Measurements from ENCODE around the gene SUFU.

Gene SUFU

DNA sequence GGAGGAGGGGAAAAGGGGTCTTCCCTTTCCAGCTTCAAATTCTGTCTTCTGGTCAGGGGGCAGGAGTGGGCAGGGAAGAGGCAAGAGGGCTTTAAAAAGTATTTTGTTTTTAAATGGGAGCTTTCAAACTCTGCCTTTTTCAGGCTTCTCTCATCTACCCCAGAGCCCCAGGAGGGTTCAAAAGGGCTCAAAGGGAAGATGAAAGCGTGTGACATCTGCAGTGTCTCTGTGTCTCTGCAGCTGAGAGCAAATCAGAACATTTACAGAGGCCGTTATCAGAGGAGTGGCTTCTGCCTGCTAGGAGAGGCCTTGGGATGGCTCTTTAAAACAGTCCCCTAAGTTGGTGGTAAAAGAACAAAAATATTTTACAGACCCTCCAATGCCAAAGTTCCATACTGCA, 170.8 kb downstream of the SUFU start:
- DNase-seq (ENCODE audit: low spot score): no peak

DNA sequence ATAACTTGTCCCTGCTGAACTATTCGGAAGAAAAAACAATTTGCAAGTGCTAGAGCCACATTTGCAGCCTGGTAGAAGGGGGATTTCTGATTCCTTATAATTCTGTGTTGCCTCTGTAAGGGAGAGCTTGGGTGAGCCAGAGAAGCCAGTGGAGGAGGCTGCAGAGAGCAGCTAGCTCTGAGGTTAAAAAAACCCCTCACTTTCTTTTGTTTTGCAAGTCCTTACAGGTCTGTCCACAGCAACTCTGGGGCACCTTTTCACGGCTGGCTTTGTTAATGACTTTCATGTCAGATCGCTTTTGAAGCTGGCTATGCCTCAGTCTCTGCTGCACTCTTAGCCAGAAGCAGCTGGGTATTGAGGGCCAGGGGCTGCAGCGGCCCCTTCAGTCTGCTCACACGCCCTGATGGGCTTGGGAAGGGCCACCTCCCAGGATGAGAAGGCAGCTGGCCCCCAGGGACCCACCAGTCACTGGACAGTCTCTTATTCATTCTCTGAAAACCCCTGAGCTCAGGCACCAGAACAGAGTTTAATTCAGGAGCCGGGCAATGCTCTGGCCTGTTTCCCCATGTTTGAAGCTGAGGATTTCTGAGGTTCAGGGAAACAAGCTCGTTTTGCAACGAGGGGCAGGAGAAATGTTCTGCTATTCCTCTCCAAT, 171.4 kb downstream of the SUFU start:
- no peak for DNase-seq (ENCODE audit: low spot score)

DNA sequence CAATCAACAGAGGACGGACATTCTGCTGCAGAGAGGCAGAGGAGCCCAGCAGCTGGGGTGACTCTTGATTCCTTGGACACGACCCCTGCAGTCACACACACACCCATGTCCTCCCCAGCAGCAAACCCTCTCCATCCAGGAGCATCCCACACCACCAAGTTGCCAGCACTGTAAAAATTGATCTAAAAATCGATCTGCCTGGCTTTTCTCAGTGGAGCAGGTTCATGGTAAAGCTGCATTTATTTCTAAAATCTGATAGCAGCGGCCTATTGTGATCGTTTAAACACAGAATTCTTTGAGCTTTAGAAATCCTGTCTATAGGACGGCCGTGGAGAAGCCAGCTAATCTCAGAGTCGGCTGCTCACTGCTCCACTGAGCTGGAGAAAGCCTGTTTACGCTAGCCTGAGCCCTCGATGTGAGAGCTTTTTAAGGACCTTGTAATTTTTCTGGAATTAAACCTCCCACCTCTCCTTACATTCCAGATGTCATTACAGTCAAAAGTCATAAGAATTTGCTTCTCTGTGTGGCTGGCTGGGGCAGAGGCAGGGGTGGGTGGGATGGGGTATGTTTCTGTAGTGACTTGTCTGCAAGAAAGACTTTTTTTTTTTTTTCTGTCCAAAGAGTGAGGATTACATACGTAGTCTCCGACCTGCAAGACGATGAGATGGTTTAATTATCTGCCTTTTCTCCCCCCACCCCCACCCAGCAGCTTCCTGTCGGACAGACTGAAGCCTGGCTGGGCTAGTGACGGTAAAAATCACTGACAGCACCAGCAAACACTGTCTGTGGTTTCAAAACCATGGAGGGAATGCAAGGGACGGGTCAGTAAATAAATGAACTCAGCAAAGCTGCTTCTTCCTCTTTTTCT, 172.1 kb downstream of the SUFU start:
- DNase-seq (ENCODE audit: low spot score): peak; percentile 83

DNA sequence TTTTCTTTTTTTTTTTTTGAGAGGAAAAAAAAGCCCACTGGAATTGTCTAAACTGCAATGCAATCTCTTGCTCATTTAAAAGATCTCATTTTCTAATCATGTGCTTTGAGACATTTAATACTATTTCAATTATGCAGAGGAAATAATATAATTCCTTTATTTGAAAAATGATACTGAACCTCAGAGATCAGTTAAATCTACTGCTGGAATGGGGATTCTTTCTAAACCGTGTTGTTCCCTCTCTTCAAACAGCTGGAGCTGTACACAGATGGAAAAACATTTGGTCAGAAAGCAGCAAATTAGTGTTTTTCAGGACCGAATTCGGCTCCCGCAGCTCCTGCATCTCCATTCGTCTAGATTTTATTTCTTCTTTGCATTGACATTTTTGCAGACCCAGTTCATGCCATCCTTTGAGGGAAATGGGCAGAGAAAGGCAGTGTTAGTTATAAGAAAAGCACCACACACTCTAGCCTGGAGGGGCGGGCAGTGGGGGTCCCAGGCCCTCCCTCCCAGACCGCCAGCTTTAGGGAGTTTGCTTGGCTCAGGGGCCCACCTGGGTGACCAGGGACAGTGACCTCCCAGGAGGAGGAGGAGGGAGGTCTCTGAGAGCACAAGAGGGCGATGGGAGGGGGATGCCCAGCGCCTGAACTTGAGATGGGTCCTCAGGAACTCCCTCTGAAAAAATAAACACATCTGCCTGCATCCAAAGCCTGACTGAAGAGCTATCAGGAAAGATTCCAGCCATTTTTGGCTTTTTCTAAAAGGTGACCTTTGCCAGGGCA, 173.0 kb downstream of the SUFU start:
- DNase-seq (ENCODE audit: low spot score): no peak

DNA sequence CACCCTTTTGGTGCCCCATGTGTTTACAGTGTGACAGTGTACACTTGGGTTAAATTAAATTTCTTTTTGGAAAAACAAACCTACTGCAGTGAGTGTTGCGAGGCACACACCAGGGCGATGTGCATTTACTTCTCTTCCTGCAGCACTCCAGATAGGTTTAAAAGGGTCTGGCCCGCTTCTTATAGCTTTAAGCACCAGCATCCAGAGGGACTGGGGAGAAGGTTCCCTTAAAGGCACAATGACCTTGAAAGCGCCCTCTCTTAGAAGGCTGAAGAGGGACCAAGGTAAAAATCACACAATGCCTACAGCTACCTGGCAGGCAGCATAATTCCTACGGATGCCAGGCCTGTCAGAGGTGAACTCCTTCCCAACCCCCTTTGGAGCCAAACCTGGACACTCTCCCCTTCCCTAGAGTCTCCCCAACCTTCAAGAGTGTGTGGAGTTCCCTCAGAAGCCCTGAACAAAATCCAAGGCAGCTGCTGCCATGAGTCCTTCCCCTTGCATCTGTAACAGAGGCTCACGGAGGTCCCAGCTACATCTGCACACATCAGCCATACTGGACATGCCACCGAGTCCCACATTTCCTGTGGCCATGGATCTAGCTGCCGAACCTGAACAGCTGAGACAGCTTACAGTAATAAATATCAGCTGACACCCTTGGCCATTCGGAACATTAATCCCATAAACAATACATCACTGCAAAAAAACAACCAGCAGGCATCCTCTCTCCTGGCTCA, 173.7 kb downstream of the SUFU start:
- DNase-seq (ENCODE audit: low spot score): no peak

DNA sequence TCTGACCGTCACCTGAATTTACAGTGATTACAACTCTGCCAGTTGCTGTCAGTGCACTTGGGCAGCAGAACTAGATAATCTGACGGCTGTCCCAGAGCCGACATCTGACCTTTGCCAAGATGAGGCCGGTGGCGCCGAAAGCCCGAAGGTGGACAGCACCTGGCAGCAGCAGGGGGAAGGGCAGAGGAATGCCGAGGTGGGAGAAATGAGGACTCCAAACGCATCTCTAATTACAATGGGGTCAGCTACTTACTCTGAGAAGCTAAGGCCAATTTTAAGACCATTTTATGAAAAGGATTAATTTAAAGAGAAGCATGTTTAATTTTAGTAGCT, 174.3 kb downstream of the SUFU start:
- DNase-seq (ENCODE audit: low spot score): no peak

DNA sequence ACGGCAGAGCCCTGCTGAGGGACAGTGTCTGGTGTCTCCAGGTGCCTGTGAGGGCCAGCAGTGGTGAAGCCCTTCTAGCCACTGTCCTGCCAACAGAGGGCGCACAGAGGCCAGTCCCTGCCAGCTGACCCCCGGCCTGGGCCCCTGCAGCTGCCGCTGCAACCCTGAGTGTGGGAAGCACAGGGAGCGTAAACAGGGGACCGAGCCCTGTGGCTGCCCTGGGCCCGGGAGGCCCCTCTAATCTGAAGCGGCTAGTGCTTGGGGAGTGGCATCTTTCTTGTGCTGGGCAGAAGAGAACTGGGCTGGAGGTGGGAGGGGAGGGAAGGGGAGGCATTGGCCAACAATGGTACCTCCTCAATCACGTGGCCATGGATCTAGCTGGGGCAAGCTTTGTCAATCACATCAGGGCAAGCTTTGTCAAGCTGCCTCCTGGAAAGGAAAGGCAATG, 175.1 kb downstream of the SUFU start:
- peak; percentile 75 for DNase-seq (ENCODE audit: low spot score)

DNA sequence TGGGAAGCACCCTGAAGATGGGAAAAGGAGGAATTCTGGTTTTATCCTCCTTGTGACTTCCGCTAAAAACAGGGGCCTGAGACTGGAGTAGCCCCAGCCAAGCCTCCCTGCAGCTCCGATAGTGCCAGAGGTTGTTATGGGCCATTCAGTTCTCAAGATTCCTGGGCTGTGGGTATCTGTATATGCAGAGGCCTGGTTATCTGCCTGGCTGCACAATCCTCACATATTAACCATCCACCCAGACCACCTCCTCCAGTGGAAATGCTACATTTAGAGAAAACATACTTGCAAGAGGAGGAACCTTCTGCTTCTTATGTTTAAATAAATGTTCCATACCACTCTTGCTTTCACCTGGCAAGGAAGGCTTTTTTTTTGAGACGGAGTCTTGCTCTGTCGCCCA, 175.8 kb downstream of the SUFU start:
- DNase-seq (ENCODE audit: low spot score): no peak

DNA sequence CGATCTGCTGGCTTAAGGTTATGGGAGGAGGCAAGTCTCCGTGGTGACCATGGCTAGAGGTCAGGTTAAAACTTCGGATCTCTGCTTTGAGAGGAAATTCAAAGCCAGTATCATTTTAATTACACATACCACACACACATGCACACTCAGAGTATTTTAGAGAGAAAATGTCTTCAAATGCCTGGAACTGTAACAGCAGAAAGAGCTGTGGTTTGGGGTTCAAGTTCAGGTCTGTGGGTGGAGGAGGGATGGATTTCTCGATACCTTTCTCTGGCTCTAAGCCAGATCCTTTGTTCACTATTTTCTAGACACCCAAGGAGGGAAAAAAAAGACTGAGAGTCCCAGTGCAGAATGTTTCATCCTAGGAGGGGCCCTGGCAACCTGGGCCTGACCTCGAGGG, 177.9 kb downstream of the SUFU start:
- DNase-seq (ENCODE audit: low spot score): no peak

DNA sequence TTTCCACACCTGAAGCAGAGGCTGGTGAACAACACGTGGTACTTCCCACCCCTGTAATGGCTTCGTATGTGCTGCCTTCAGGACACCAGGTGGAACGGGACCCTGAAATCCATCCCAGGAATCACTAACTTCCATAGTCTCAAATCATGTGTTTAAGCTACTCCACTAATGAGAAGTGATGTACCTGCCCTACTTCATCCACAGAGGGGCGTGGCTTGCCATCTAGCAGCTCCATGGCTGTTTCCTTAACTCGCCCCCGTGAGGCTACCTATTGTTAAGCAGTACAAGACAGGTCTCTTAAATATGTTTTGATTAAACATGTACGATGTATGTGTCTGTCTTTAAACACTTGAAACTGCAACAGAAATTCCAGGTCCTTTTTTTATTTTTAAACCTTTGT, 178.6 kb downstream of the SUFU start:
- DNase-seq (ENCODE audit: low spot score): no peak

DNA sequence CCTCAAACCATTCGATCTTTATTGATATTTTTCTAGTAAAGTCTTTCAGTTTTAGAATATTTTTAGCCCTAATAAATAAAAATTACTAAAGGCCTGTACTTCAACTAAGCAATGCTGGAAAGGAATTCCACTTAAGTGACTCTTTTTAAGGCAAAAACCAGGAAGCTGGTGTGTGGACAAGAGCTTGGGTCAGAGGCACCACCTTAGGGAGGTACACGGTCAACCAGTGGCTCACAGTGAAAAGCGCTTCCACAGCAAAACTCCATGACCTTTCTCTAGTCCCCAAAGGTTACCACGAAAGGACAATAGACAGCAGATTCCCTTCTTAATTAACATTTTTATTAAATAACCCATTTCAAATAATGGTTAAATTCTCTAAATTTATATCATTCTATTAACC, 179.2 kb downstream of the SUFU start:
- no peak for DNase-seq (ENCODE audit: low spot score)

Measured in AG20443 (cell line).